Activated CD8-positive, alpha-beta memory T cell treated with anti-CD3 and anti-CD28 coated beads, Interleukin-2, amount 50 U/mL, for 1 hour (primary cell): ENCODE measurements around the gene MESD.

Source experiments
- DNase-seq: peaks from one replicate; pipeline ENCODE4 v3.0.0-alpha.2; 2020; ENCODE audit errors: extremely low read depth

MESD gene

DNA sequence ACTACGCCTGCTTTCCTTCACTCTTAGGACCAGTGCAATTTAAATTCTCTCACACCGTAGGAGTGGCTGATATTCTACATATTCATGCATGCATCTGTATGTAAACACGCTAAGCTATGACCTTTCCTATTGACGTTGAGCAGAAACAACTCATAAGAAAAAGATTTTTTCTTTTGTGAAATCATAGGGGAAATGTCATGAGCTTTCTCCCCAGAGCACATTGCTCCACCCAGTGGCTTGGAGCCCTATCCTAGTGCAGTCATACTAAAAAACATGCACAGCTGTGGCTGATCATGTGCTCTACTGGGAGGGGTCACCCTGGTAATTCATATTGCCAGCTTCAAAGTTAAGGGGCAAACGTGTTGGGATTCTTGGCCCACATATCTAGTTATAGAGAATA is 1.8 kb upstream of the MESD start:
- DNase-seq: no peak

DNA sequence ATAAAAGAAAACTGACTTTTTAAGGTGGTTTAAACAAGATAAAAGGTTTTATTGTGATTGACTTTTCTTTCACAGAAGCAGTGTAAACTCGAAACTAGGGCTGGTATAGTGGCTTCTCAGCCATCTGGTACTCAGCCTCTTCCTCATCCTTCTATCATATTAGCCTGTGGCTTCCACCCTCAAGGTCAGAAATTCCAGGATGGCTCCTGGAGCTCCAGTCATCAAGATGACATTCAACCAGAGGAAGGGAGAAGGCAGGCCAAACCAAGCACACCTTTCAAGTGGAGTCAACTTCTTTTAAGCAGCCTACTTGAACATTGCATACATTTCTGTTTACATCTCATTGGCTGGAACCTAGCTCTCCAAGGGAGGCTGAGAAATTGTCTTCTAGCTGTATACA is 1.3 kb upstream of the MESD start:
- DNase-seq: no peak

DNA sequence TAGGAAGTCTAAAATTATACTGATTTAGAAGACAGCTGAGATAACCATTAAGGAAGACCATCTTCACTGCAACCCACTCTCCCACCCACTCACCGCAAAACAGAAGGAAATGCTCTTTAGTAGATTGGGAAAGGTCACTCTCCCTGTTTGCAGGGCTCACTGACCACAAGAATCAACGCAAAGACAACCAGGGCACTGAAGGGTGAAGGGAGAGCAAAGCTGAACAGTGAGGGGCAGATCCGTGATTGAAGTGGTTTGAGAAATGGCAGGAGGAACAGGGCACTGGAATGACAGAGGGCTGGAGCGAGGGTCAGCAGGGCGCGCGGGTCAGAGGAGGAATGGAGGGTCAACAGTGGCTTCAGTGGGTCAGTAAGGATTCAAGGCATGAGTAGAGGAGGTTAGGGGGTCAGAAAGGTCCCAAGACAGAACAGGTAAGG is 520 bp downstream of the MESD start:
- no peak for DNase-seq

DNA sequence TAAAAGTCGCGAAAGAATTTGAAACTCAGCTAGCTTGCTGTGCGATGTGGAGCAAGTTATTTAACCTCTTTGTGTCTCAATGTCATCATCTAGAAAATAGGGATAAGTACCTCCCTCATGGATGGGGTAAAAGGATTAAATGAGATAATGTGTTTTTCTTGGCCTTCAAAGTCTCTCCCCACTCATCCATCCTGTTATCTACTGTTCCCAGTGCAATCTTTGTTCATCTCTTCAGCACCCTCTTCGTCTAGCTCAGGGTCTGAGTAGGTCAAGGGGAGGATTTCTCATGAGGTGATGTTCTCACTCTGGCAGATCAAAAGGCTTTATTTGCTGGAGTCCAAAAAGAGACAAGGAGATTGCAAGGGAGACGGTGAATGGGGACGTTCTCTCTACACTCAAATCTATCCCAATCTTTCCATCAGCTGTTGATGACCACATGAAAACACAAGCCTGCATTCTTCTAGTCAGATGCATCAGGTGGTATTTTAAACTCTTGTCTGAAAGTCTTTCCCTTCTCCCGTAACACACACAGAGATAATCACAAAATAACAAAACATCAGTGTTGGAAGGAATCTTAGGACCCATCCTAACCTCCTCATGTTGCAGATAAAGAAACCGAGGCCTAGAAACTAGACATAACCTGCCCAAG is 1.3 kb downstream of the MESD start:
- DNase-seq: no peak

DNA sequence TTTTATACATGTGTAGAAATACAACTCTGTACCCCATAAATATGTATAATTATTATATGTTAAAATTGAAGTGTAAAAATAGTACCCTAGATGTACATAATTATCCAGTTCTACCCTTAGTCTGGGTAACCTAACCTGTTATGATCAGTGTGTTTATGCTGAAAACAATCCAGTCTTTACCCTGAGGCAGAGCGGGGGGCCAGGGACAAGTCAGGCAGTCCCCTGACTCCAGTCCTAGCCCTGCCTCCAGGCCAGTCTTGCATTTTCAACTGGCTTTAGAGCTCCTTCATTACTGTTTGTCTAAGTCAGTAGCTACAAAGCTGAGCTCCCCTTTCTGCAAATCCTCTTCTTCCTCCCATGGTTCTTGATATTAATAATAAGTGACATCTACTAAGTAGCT is 3.1 kb downstream of the MESD start:
- DNase-seq: no peak

DNA sequence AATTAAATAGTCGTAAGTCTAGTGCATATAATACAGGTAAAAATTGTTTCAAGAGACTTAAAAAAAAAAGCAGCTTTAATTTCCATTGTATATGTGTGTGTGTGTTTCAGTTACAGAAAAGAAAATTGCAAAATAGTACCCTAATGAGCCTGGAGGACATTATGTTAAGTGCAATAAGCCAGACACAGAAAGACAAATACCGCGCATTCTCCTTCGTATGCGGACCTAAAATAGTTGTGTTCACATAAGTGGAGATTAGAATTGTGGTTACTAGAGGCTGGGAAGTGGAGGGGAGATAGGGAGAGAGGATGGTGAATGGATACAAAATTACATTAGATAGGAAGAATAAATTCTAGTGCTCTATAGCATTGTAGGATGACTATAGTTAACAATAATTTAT is 3.6 kb downstream of the MESD start:
- DNase-seq: no peak

DNA sequence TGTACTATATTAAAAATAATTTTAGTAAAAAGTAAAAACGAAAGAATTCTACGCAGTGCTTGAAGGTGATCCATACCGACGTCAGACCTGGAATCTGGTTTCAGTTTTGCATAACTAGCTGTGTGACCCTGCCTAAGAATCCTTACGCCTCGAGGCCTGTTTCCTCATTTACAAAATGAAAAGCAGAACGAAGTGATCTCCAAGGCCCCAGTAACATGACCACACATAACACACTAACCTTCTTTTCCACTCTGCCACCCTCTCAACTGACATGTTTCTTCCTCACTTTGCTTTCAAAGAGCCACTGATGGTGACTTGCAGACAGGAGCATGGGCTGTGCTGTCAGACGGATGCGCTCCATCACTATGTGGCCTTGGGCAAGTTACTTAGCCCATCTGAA is 4.8 kb downstream of the MESD start:
- DNase-seq: no peak

DNA sequence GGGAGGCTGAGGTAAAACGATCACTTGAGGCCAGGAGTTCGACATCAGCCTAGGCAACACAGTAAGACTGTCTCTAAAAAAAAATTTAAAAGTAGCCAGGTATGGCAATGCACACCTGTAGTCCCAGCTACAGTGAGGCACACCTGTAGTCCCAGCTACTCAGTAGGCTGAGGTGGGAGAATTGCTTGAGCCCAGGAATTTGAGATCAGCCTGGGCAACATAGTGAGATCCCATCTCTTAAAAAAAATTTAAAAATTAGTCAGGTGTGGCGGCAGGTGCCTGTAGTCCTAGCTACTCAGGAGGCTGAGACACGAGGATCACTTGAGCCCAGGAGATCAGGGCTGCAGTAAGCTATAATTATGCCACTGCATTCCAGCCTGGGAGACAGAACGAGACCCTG is 6.8 kb downstream of the MESD start:
- no peak for DNase-seq

DNA sequence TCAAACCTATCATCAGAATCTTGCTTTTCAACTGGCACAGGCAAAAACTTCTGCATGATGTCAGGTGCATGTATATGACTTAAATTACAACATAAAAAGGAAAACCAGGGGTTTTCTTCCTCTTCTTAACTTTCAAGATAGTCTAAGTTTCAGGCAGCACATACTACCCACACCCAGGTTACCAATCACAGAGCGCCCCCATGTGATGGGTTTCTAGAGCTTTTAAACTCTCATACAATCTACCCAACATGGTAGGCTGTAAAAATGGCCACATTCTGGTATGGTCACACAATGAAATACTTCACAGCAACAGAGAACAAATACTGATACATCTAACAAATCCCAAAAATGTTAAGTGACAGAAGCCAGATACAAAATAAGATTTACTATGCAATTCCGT is 7.4 kb downstream of the MESD start:
- no peak for DNase-seq

DNA sequence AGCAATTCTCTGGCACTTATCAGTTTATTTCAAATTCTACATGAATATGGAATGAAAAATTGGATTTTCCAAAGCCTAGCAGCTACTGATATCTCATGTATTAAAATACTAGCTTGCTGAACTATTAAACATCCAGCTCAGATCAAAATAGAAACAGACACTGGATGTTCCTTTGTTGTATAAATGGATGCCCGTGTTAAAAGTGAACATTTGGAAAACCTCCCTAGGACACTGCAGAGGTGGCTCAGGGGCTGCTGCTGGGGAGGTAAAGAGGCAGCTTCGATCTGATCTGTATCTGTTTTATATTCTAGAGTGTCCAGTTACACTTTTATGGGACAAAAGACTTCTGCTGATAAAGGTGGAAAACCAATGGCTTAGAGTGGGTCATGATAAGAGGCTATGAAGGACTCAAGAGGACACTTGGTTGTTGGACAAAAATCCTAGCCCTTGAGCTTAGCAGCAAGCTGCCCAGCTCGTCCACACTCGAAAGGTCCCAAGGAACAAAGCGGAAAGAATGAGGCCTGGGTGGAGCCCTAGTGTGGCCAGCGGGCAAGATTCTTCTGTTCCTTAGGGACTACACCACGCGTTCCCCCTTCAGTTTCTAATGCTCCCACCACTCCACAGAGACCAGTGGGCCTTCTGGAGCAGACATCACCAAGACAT is 9.9 kb downstream of the MESD start:
- DNase-seq: no peak

DNA sequence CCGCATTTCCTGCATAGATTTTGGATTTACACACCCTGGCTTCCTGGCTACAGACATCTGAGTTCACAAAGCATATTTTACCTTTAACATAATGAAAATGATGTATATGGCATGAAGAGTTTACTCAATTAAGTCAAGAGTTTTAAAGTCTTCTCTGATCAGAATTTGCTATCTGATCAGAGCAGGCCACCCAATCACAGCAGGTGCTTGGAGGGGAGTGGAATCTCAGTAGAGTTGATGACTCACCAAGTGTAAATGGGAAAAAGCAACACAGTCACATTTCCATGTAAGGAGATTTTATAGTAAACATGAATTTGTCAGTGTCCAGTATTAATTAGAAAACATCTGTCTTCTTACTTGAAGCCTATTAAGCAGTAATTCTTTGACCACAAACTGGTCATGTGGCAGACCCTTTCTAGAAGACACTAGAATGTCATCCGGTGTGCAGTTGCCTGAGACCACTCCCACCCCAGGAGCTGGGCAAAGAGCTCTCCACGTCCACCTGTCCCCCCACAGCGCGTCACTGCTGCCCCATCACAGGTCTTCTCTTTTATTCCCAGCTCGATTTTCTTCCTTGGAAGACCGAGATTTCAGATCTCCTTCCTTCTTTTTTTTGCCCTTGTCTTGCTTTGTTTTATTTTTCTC is 10.8 kb downstream of the MESD start:
- no peak for DNase-seq

DNA sequence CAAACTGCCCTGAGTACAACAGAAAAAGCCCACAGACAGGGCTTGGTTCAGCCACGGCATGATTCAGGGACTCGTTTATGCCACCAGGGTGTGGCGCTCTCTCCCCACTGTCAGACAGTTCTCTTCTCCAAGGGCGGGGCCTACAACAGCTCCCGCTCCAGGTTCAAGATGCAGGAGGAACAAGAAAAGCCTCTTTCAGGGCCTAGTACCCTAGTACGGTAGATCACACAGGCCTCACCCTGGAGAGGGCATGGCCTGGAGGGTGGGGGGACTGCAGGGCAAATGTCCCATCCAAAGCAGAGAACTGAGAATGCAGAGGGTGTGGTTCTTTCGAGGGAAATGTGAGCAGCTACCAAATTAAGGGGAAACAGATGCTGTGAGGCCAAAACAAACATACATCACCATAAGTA is 12.0 kb downstream of the MESD start:
- no peak for DNase-seq

DNA sequence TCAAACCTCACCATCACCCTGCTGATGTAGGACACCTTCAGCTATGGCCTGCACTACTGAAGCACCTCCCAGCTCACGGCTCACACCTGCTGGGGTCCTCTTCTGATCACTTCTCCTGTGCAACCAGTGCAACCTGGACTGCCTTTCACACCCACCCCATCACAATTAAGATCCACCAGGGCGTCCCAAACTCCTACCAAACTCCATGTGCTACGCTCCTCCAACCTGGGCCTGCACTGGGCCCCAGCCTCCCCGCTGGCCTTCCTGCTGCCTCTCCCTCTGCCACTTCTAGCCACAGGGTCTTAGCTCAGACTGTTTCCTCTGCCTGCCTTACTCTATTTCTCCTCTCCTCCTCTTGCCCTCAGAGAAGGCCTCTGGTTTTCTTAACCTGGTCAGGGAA is 12.8 kb downstream of the MESD start:
- DNase-seq: no peak

DNA sequence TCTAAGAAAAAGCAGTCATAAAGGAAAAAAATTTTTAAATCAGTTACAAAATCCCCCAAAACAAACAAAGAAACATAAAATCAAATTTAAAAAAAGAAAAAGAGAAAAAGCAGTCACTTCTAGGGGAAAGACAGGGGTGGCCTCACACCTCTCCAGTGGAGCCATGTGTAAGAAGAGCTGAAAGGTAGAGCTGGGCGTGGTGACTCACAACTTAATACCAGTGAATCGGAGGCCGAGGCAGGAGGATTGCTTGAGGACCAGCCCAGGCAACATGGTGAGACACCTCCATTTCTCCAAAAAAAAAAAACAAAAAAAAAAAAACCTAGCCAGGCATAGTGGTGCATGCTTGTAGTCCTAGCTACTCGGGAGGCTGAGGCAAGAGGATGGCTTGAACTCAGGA is 14.7 kb downstream of the MESD start:
- no peak for DNase-seq

DNA sequence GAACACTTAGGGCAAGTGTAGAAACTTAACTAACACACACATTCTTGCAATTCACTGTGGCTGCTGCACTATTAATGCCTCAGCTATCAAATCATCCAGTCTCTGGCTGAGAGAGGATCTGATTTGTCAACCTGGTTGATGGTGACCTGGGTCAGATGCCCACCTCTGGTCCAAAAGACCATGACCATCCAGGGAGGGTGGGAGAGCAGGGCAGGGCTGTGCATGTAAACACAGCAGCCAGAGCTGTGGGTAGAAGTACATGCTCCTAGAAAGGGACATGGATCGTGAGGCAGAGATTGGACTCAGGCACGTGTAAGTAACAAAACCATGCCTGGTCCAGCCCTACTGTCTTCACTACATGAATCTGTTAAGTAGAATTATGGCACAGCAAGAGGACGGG is 17.3 kb downstream of the MESD start:
- DNase-seq: no peak

DNA sequence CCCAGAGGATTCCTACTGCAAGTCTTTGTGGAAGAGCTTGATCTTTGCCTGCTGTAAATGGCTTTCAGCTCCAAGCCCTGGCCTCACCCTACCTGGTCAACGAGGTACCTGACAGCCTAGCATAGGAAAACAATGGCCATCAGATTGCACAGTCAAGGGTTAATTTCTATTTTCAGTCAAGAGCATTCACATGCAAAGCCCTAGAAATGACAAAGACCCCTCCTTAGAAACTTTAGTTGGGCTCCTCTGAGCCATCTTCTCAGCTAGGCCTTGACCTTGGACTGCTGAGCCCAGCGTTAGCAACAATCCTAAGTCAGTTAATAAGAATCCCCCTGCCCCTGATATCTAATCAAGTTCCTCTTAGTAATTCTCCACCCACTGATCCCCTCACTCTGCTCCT is 18.5 kb downstream of the MESD start:
- DNase-seq: no peak

DNA sequence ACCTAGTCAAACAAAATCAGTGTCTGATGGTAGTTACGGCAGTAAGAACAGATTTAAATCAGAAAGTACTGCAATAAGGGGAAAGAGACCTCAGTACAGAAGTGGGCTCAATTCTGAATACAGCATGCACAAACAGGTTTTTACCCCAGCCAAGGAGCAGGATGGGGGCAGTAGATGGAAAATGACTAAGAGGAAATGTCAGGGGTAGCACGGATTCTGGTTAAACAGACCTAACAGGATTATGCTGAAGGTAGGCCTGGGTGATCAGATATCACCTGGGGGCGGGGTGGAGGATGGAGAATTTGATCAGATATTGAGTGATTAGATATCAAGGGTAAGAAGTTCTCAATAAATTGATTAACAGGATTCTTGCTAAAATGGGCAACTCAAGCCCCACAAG is 19.0 kb downstream of the MESD start:
- DNase-seq: no peak

DNA sequence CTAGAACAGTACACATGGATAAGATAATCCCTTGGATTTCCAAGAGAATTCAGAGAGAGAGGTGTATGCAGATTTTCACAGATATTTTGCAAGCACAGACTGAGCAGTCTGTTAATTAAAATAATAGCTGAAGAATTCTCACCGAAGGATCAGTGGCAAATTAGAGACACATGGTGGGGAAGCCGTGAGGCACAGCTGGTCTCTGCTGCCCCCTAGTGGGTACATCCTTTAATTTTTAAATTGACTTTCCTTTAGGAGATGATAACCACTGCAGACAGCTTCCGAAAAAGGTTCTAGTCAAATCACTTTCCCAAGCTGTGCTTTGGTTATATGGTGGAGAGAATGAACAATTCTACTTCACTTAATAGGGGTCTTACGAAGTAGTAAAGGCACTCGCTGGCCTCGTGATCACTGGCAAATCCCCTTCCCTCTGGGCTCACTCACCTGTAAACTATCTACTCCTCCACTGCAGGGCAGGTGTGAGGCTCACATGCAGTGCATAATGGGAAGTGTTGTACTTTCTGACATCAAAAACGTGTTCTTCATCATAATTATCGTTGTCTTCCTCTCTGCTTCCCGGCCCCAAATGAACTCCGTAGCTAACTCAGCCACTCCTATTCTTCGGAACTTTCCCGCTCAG is 19.5 kb downstream of the MESD start:
- peak; percentile 30 for DNase-seq

DNA sequence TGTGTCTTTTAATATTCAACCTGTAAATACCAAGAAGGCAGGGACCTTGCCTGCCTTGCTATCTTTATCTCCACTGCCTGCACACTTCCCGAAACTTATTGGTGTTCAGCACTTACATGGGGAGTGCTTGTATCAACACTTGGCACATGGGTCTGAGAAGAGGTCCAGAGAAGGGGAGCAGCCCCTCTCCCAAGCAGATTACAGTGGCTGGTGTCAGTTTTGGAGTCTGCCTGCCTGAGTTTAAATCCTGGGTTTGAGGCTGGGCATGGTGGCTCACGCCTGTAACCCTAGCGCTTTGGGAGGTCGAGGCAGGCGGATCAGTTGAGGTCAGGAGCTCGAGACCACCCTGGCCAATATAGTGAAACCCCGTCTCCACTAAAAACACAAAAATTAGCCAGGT is 20.3 kb downstream of the MESD start:
- DNase-seq: no peak

DNA sequence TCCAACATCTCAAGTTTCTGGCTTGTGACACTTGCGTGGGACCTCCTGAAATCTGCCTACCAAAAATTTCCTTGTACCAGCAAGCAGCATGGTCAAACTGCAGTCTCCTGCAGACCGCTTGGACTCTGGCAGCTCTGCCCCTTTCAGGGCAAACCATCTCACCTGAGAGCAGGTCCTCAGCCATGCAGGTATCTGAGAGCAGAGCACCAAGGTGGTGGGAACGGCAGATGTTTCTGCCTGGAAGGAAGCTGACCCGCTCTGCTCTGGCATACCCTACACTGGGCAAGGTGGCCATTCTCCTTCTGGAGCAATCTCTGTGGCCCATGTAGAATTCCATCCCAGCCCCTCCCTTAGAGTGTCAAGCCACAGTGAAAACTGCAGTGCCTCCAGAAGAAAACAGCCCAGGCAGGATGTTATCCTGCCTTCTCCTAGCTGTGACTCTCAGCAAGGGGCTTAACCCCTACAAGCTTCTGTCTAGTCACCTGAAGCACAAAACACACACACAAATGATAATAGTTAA is 21.6 kb downstream of the MESD start:
- no peak for DNase-seq

DNA sequence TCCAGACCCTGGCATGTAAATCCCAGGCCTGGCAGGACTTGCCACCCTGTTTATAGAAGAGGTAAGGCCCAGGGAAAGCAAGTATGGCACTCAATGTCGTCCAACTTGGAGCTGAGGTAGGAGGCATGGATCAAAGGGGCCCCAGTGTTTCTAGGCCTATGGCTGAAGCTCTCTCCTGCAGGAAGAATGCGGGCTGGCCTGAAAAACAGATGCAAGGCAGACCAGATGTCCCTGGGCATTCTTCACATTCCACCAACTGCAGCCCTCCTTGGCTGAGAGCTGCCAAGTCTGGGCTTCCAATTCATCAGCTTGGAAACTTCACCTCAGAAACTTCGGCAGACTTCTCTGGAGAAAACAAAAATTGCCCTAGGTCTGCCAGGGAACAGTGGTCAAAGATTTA is 22.2 kb downstream of the MESD start:
- no peak for DNase-seq

DNA sequence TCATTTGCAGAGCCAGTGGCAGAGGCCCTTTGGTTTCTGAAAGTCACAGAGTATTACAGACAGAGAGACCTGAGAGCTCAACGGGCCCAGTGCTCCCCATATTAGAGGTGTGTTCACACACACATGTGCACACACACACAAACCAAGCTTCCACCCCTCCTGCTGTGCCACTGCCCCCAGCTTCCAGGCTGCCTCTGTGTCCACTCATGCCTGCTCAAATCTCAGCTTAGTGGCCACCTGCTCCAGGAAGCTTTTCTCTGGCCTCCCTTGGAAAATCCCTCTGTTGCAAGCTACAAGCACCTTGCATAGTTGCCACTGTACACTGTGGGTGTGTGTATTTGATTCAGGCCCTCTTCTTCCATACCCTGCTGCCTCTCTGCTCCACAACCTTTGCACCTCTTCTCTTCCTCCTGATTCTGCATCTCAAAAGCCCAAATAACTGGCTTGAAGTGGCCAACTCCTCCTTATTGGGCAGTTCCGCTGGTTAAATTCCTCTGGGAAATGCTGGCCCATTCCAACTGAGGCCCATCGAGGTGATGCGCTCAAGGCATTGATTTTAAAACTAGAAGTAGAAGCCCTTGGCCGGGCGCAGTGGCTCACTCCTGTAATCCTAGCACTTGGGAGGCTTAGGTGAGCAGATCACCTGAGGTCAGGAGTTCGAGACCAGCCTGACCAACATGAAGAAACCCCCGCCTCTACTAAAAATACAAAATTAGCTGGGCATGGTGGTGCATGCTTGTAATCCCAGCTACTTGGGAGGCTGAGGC is 23.0 kb downstream of the MESD start:
- no peak for DNase-seq
